H1 (cell line): Measurements from ENCODE around the gene VOPP1. TPM values are rescaled to one million over a fixed set of nuclear protein-coding genes. Genes with fewer than 3 reads are reported as not detected.

ENCODE experiments used
- HDAC2 ChIP-seq, 2 experiments: fragments of 300-600 bp in 1 of 2; sonication (generic) in 1 of 2; IDR thresholded peaks; 2 replicates each; pipeline ENCODE4 v1.6.1; 2011 to 2012; ENCODE audit warnings: low read depth in 2 of 2, low read length in 2 of 2, mild to moderate bottlenecking in 2 of 2, moderate library complexity in 2 of 2, borderline replicate concordance in 1 of 2, inconsistent platforms in 1 of 2
- MAFK ChIP-seq: IDR thresholded peaks from 2 replicates; pipeline ENCODE4 v1.6.1; 2012; ENCODE audit warnings: low read depth, mild to moderate bottlenecking, improper control_type of control experiment, low read length
- POLR2AphosphoS5 ChIP-seq: IDR thresholded peaks from 2 replicates; pipeline ENCODE4 v1.6.1; 2011; ENCODE audit warnings: low read depth, low read length
- RAD21 ChIP-seq, 2 experiments: IDR thresholded peaks in 1 of 2; conservative IDR thresholded peaks in 1 of 2; 2 replicates each; pipeline ENCODE4 v1.6.1; 2011; ENCODE audit warnings: low read depth in 2 of 2, low read length in 2 of 2, improper control_type of control experiment in 1 of 2, inconsistent platforms in 1 of 2, mild to moderate bottlenecking in 1 of 2, moderate library complexity in 1 of 2
- polyA plus RNA-seq, 7 experiments: library from polyadenylated mRNA; depleted of rRNA in 3 of 7; stranded (reverse) in 5 of 7; unstranded in 2 of 7; fragments of >200 nt in 5 of 7; fragments of 200-250 nt in 2 of 7; gene quantifications; 1 replicate in 5 of 7; 2 replicates in 1 of 7; 4 replicates in 1 of 7; pipeline versions ENCODE4 v1.2.1 to v1.2.3, GENCODE V29; 2011 to 2013; ENCODE audit warnings: missing spikeins in 2 of 7, mixed read lengths in 2 of 7
- total RNA-seq: library from RNA; stranded (reverse); fragmentation: NEBNext Ultra II Directional; extraction: Animal tissue kit (Norgen Biotek cat#: 25700); gene quantifications from 2 replicates; pipeline ENCODE4 v1.2.1, GENCODE V29; 2021
- TF ChIP-seq, protein P1 (sequence below): IDR thresholded peaks from 2 replicates; pipeline ENCODE4 v1.6.1; 2012; ENCODE audit warnings: low read length, inconsistent platforms

Gene VOPP1
- total and polyA plus RNA-seq, 2 of the 8 experiments (the other 6 are each of a cell fraction or from before 2014, with no cell fraction given): 44.7 to 83.0 TPM

DNA sequence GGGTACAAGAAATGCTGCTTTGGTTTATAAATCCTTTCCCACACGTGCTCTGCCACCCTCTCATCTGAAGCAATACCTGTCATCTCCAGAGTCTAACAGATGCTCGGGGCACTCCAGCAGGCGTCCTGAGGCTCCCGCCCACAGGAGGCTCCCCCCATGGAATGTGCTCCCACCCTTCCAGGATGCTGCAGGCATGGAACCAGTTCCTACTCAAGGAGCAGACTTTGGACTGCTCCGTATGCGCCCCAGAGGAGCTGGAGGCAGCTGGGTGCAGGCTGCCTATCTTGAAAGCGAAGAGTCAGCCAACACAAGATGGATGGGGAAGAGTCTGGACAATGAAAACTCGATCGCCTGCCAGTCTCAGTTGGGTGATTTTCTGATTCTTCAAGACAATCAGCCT lies 75.4 kb downstream of the VOPP1 start (continued):
- TF ChIP-seq, protein P1, sequence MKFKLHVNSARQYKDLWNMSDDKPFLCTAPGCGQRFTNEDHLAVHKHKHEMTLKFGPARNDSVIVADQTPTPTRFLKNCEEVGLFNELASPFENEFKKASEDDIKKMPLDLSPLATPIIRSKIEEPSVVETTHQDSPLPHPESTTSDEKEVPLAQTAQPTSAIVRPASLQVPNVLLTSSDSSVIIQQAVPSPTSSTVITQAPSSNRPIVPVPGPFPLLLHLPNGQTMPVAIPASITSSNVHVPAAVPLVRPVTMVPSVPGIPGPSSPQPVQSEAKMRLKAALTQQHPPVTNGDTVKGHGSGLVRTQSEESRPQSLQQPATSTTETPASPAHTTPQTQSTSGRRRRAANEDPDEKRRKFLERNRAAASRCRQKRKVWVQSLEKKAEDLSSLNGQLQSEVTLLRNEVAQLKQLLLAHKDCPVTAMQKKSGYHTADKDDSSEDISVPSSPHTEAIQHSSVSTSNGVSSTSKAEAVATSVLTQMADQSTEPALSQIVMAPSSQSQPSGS: no peak
- TF ChIP-seq POLR2AphosphoS5 (no peak), HDAC2 (IDR thresholded peaks at IDR 0.05; ENCODE audit: borderline replicate concordance in 1 of 2, low read depth in 2 of 2, low read length in 2 of 2) (no peak), RAD21 (IDR thresholded peaks at IDR 0.05 in 1 of 2, conservative IDR thresholded peaks at IDR 0.05 in 1 of 2; ENCODE audit: low read depth in 2 of 2, low read length in 2 of 2) (no peak), MAFK (no peak)
